HepG2 (cell line): ENCODE data around the gene SSTR5. TPM values are rescaled to one million over a fixed set of nuclear protein-coding genes. Genes with fewer than 3 reads are reported as not detected.

Source experiments
- ATAC-seq: fragments of 200-7000 bp; cut with Tn5 transposase; 3 replicates; pipeline ENCODE4 v1.9.1; 2020; ENCODE audit warnings: mild to moderate bottlenecking, moderate library complexity
- BruUV-seq: library from RNA; stranded (reverse); fragments of 400-500 nt; replicated peaks from 2 replicates; lab custom pipeline; 2021; lab: Mats Ljungman, UMichigan
- CTCF ChIA-PET: fragments of 300-600 bp; formaldehyde crosslinking; extraction: SDS; loops from one replicate; lab custom pipeline; 2021; ENCODE audit warnings: low total read pairs, inconsistent platforms, low intra/inter-chr PET ratio; lab: Yijun Ruan, JAX
- POLR2A ChIA-PET: fragments of 350-600 bp; sonication (Branson Sonifier 250); formaldehyde crosslinking; loops from one replicate; lab custom pipeline; 2020; ENCODE audit warnings: antibody characterized with exemption, inconsistent platforms; lab: Yijun Ruan, JAX
- DNase-seq: peaks from one replicate; pipeline ENCODE4 v3.0.0-alpha.2; 2015; ENCODE audit warnings: low spot score
- FAIRE-seq: peaks from 3 replicates; lab custom pipeline; 2011; peaks lifted over from hg19 to GRCh38; lab: Jason Lieb, UNC
- H2AFZ ChIP-seq: one replicate; pipeline ENCODE4 v1.6.1; 2011; ENCODE audit warnings: low read length, inconsistent platforms
- H3K27ac ChIP-seq: fragments of 300-600 bp; 3 replicates; pipeline ENCODE4 v1.8.0; 2011; ENCODE audit warnings: mixed run types, mild to moderate bottlenecking, mixed read lengths, low read length, inconsistent platforms; ENCODE audit not compliant: insufficient read depth; ENCODE audit errors: extremely low read length
- H3K27me3 ChIP-seq, 2 experiments: fragments of 200-600 bp in 1 of 2; 2 replicates in 1 of 2; 3 replicates in 1 of 2; pipeline versions ENCODE4 v1.6.0 to v1.8.0; 2011; ENCODE audit warnings: low read length in 2 of 2, mild to moderate bottlenecking in 2 of 2, moderate library complexity in 2 of 2, inconsistent platforms in 1 of 2; ENCODE audit not compliant: insufficient read depth in 2 of 2, control insufficient read depth in 1 of 2
- H3K36me3 ChIP-seq, 2 experiments: fragments of 200-600 bp in 1 of 2; replicated peaks in 1 of 2; 2 replicates in 1 of 2; 3 replicates in 1 of 2; pipeline versions ENCODE4 v1.5.1 to v1.8.0; 2011; ENCODE audit warnings: low read length in 2 of 2, inconsistent platforms in 1 of 2; ENCODE audit not compliant: insufficient read depth in 2 of 2, control insufficient read depth in 1 of 2
- H3K4me1 ChIP-seq: 2 replicates; pipeline ENCODE4 v1.5.1; 2012; ENCODE audit warnings: low read length, inconsistent platforms; ENCODE audit not compliant: insufficient read depth
- H3K4me2 ChIP-seq: 2 replicates; pipeline ENCODE4 v1.6.0; 2011; ENCODE audit warnings: low read depth, low read length, inconsistent platforms
- H3K4me3 ChIP-seq, 3 experiments: fragments of 200-600 bp in 1 of 3; sonication (generic), shearing (Covaris generic) in 1 of 3; replicated peaks in 1 of 3; 2 replicates each; pipeline ENCODE4 v1.5.1; 2011 to 2016; ENCODE audit warnings: low read length in 3 of 3, inconsistent platforms in 2 of 3, low read depth in 2 of 3, mild to moderate bottlenecking in 2 of 3, control low read depth in 1 of 3, mixed read lengths in 1 of 3; ENCODE audit not compliant: insufficient read depth in 1 of 3
- H3K79me2 ChIP-seq: one replicate; pipeline ENCODE4 v1.6.1; 2011; ENCODE audit warnings: low read length, inconsistent platforms; ENCODE audit not compliant: insufficient read depth
- H3K9ac ChIP-seq: 2 replicates; pipeline ENCODE4 v1.6.0; 2011; ENCODE audit warnings: mild to moderate bottlenecking, low read depth, low read length, inconsistent platforms; ENCODE audit not compliant: insufficient read depth
- H3K9me3 ChIP-seq: 2 replicates; pipeline ENCODE4 v1.5.1; 2012; ENCODE audit warnings: mild to moderate bottlenecking, low read length
- H4K20me1 ChIP-seq: 2 replicates; pipeline ENCODE4 v1.6.0; 2011; ENCODE audit warnings: inconsistent platforms, mild to moderate bottlenecking, low read length, moderate library complexity; ENCODE audit not compliant: insufficient read depth
- ASH2L ChIP-seq: fragments of 300-600, 200-600 bp; sonication (generic); IDR thresholded peaks from 2 replicates; pipeline ENCODE4 v1.7.0; 2017; ENCODE audit warnings: low read depth, mild to moderate bottlenecking, moderate library complexity, mixed read lengths, low read length; ENCODE audit not compliant: insufficient read length
- ATM ChIP-seq: fragments of 450-650 bp; IDR thresholded peaks from 2 replicates; pipeline ENCODE4 v1.7.1; 2017; ENCODE audit warnings: mild to moderate bottlenecking, borderline replicate concordance
- CEBPZ ChIP-seq: IDR thresholded peaks from 2 replicates; pipeline ENCODE4 v1.6.1; 2012; ENCODE audit warnings: low read length, improper control_type of control experiment
- NCOA2 ChIP-seq: sonication (generic); formaldehyde crosslinking; IDR thresholded peaks from 2 replicates; pipeline ENCODE4 v1.8.0; 2022; ENCODE audit warnings: inconsistent platforms
- PHF8 ChIP-seq: sonication (generic); formaldehyde crosslinking; IDR thresholded peaks from 2 replicates; pipeline ENCODE4 v1.5.0; 2020; ENCODE audit warnings: missing genetic modification reagents
- SPEN ChIP-seq: sonication (generic); formaldehyde crosslinking; IDR thresholded peaks from 2 replicates; pipeline ENCODE4 v1.5.1; 2020; ENCODE audit warnings: low read depth, mild to moderate bottlenecking, missing genetic modification reagents
- ZFP36 ChIP-seq: fragments of 150-350 bp; IDR thresholded peaks from 2 replicates; pipeline ENCODE4 v1.6.1; 2018; ENCODE audit warnings: borderline replicate concordance, low read length, low read depth; ENCODE audit not compliant: partially characterized antibody
- ZNF3 ChIP-seq: IDR thresholded peaks from 2 replicates; pipeline ENCODE4 v1.7.0; 2017; ENCODE audit warnings: inconsistent platforms
- ZNF562 ChIP-seq: sonication (generic); formaldehyde crosslinking; IDR thresholded peaks from 2 replicates; pipeline ENCODE4 v1.8.0; 2022; ENCODE audit warnings: missing genetic modification reagents, borderline replicate concordance
- ZNF839 ChIP-seq: sonication (generic); formaldehyde crosslinking; IDR thresholded peaks from 2 replicates; pipeline ENCODE4 v1.4.0; 2020; ENCODE audit warnings: missing genetic modification reagents, mild to moderate bottlenecking, borderline replicate concordance
- ZSCAN31 ChIP-seq: sonication (generic); formaldehyde crosslinking; IDR thresholded peaks from 2 replicates; pipeline ENCODE4 v1.5.0; 2020; ENCODE audit warnings: low read depth, mild to moderate bottlenecking, missing genetic modification reagents
- WGBS: methylation state at CpG from one replicate; pipeline ENCODE4 v1.1.6; 2017; ENCODE audit warnings: low lambda C conversion rate; 5-methylcytosine and 5-hydroxymethylcytosine counted together
- in situ Hi-C: cut with HindIII; loops from 2 replicates; pipeline ENCODE4 v1.10.0; 2017; ENCODE audit warnings: low pct_unique_long_range_greater_than_20kb; ENCODE audit not compliant: extremely low pct_ligation_motif_present
- intact Hi-C: fragments of 100-400 bp; cut with micrococcal nuclease; formaldehyde crosslinking; loops from one replicate; pipeline ENCODE4 v1.10.0; 2022; ENCODE audit not compliant: unreplicated experiment
- polyA plus RNA-seq, 8 experiments: library from polyadenylated mRNA; depleted of rRNA in 3 of 8; stranded (reverse) in 7 of 8; unstranded in 1 of 8; fragments of >200 nt; fragmentation: Illumina TruSeq in 4 of 8; extraction: Trizol in 4 of 8; gene quantifications; 2 replicates each; pipeline versions ENCODE4 v1.2.1 to v1.2.3, GENCODE V29; 2011 to 2016; ENCODE audit warnings: low read depth in 4 of 8, missing spikeins in 1 of 8, mixed read lengths in 1 of 8; ENCODE audit not compliant: insufficient read depth in 1 of 8
- total RNA-seq, 5 experiments: library from RNA; depleted of rRNA; stranded (reverse); fragments of >200 nt; fragmentation: Illumina TruSeq; extraction: Trizol; gene quantifications; 2 replicates each; pipeline ENCODE4 v1.2.3, GENCODE V29; 2016; ENCODE audit warnings: low read depth in 1 of 5

Gene SSTR5
- total and polyA plus RNA-seq, 2 of the 13 experiments (the other 11 are each of a cell fraction or from before 2014, with no cell fraction given): 0.20 to 0.49 TPM

- intact Hi-C loops: no loop called here
- ATAC-seq (peak; percentile 7; the same call in 1 of the 3 replicates), DNase-seq (no peak), FAIRE-seq (no peak)
- no peak for TF ChIP-seq ZNF562
- no peak for TF ChIP-seq ASH2L
- no peak for TF ChIP-seq PHF8 (CRISPR knock-in tag)
- TF ChIP-seq NCOA2 (CRISPR knock-in tag): no peak
- no peak for TF ChIP-seq ZNF3 (CRISPR knock-in tag)
- no peak for TF ChIP-seq ZSCAN31 (CRISPR knock-in tag)
- no peak for TF ChIP-seq SPEN
- no peak overlapping the region for H3K4me3 ChIP-seq
- no peaks in the 10 kb centered on the region for H3K79me2 ChIP-seq
- no peaks in the 10 kb centered on the region for H3K4me1 ChIP-seq
- CTCF ChIA-PET: no interaction called here
- H2AFZ ChIP-seq: no peak overlapping the region
- no peak overlapping the region for H3K9ac ChIP-seq
- H3K36me3 ChIP-seq: no peaks in the 10 kb centered on the region
- no TSS peak for BruUV-seq
- 0 out of 2 replicates have a peak, but pooled peaks cover 3% of the 10 kb centered on the region for H4K20me1 ChIP-seq
- in situ Hi-C loops: no loop called here
- no peak overlapping the region for H3K27ac ChIP-seq
- no peak overlapping the region for H3K4me2 ChIP-seq
- 0% methylated on average over 7 of the region's 16 CpGs for WGBS
- H3K27me3 ChIP-seq: peaks cover 18 to 68% of the 10 kb centered on the region in 2 experiments; a peak in 4 of 5 replicates
- POLR2A ChIA-PET: no interaction called here
- no peaks in the 10 kb centered on the region for H3K9me3 ChIP-seq
Observed at GRCh38 chr16:1127101-1127500, 54.6 kb downstream of the SSTR5 start.

- 0 out of 2 replicates have a peak, but pooled peaks cover 3% of the 10 kb centered on the region for H4K20me1 ChIP-seq
- H3K9ac ChIP-seq: no peak overlapping the region
- no peak overlapping the region for H2AFZ ChIP-seq
- H3K9me3 ChIP-seq: no peaks in the 10 kb centered on the region
- TF ChIP-seq ZFP36 (peak; percentile 66), ATM (no peak), ZNF839 (CRISPR knock-in tag) (no peak), CEBPZ (no peak)
- TF ChIP-seq, all 625 proteins: peak for 1
- DNase-seq: no peak
- Histone ChIP-seq H3K27ac (no peak overlapping the region), H3K4me1 (no peaks in the 10 kb centered on the region), H3K36me3 (no peaks in the 10 kb centered on the region), H3K79me2 (no peaks in the 10 kb centered on the region), H3K4me3 (no peak overlapping the region), H3K27me3 (peaks cover 15 to 68% of the 10 kb centered on the region in 2 experiments; a peak in 4 of 5 replicates), H3K4me2 (no peak overlapping the region)
- no peak for FAIRE-seq
- intact Hi-C loops (no loop called here), in situ Hi-C loops (no loop called here)
- 42% methylated on average over 13 of the region's 31 CpGs for WGBS
- ChIA-PET POLR2A (no interaction called here), CTCF (no interaction called here)
- no peak for ATAC-seq
- no TSS peak for BruUV-seq
Observed at GRCh38 chr16:1127971-1128715, 55.6 kb downstream of the SSTR5 start.
